A673 (cell line): Measurements from ENCODE around the gene NPAS4.

Experiments used
- CTCF ChIP-seq: fragments of 300-800, 200-600 bp; sonication (generic); conservative IDR thresholded peaks from 2 replicates; pipeline ENCODE4 v1.5.1; 2017; ENCODE audit warnings: low read depth, mild to moderate bottlenecking, antibody characterized with exemption, low read length, moderate library complexity, mixed read lengths
- EZH2 ChIP-seq: fragments of 200-600 bp; sonication (generic); IDR thresholded peaks from 2 replicates; pipeline ENCODE4 v1.6.1; 2017; ENCODE audit warnings: borderline replicate concordance, low read depth, mild to moderate bottlenecking, mixed read lengths, antibody characterized with exemption, low read length; ENCODE audit not compliant: poor library complexity, severe bottlenecking

- no peak for TF ChIP-seq CTCF
- TF ChIP-seq EZH2 = no peak
Observed at GRCh38 chr11:66470015-66470414, 49.2 kb downstream of the NPAS4 start.
